OCI-LY1 (cell line): Measurements from ENCODE around the gene POU4F3.

ENCODE experiments used
- H2AFZ ChIP-seq: fragments of 200-600 bp; sonication (generic), shearing (Covaris generic); 2 replicates; pipeline ENCODE4 v1.6.0; 2014; ENCODE audit warnings: antibody characterized with exemption, mild to moderate bottlenecking, low read length
- H3F3A ChIP-seq: fragments of 200-600 bp; sonication (generic), shearing (Covaris generic); 2 replicates; pipeline ENCODE4 v1.6.0; 2014; ENCODE audit warnings: mild to moderate bottlenecking, antibody characterized with exemption, low read length, moderate library complexity; ENCODE audit not compliant: insufficient read depth
- H3K27ac ChIP-seq: fragments of 200-600 bp; sonication (generic); 2 replicates; pipeline ENCODE4 v1.5.1; 2014; ENCODE audit warnings: low read length, mixed run types, mild to moderate bottlenecking, low read depth; ENCODE audit not compliant: poor library complexity, severe bottlenecking
- H3K27me3 ChIP-seq: fragments of 200-600 bp; sonication (generic); 2 replicates; pipeline ENCODE4 v1.6.0; 2014; ENCODE audit warnings: antibody characterized with exemption, mild to moderate bottlenecking, low read length, moderate library complexity; ENCODE audit not compliant: insufficient read depth
- H3K36me3 ChIP-seq: fragments of 200-600 bp; sonication (generic); 2 replicates; pipeline ENCODE4 v1.6.1; 2014; ENCODE audit warnings: mild to moderate bottlenecking, antibody characterized with exemption, low read length, moderate library complexity, mixed read lengths; ENCODE audit not compliant: insufficient read depth
- H3K4me1 ChIP-seq: fragments of 200-600 bp; sonication (generic); 2 replicates; pipeline ENCODE4 v1.5.1; 2014; ENCODE audit warnings: mild to moderate bottlenecking, low read length, moderate library complexity; ENCODE audit not compliant: insufficient read depth, severe bottlenecking
- H3K4me2 ChIP-seq: fragments of 200-600 bp; sonication (generic), shearing (Covaris generic); 2 replicates; pipeline ENCODE4 v1.6.1; 2014; ENCODE audit warnings: low read length
- H3K4me3 ChIP-seq: fragments of 200-600 bp; sonication (generic); 2 replicates; pipeline ENCODE4 v1.5.1; 2014; ENCODE audit warnings: low read length, low read depth, mild to moderate bottlenecking, mixed read lengths; ENCODE audit not compliant: poor library complexity, severe bottlenecking
- H3K79me2 ChIP-seq: fragments of 200-600 bp; shearing (Covaris generic); 2 replicates; pipeline ENCODE4 v1.6.1; 2016; ENCODE audit warnings: mixed run types, low read length, mixed read lengths; ENCODE audit not compliant: insufficient read depth
- H3K9ac ChIP-seq: fragments of 200-600 bp; sonication (generic), shearing (Covaris generic); 2 replicates; pipeline ENCODE4 v1.6.1; 2014; ENCODE audit warnings: mild to moderate bottlenecking, low read length, mixed read lengths
- H3K9me2 ChIP-seq: fragments of 200-600 bp; sonication (generic), shearing (Covaris generic); 2 replicates; pipeline ENCODE4 v1.6.1; 2014; ENCODE audit warnings: low read depth, mild to moderate bottlenecking, low read length, mixed read lengths
- H3K9me3 ChIP-seq: fragments of 200-600 bp; shearing (Covaris generic); 2 replicates; pipeline ENCODE4 v1.6.1; 2014; ENCODE audit warnings: low read length, mixed read lengths
- H4K20me1 ChIP-seq: fragments of 200-600 bp; sonication (generic), shearing (Covaris generic); 2 replicates; pipeline ENCODE4 v1.6.0; 2016; ENCODE audit warnings: mild to moderate bottlenecking, low read length; ENCODE audit not compliant: insufficient read depth
- EZH2 ChIP-seq: fragments of 200-600 bp; sonication (generic), shearing (Covaris generic); IDR thresholded peaks from 2 replicates; pipeline ENCODE4 v1.8.0; 2017; ENCODE audit warnings: borderline replicate concordance, mixed run types, mild to moderate bottlenecking, antibody characterized with exemption, low read length, moderate library complexity, mixed read lengths
- TF ChIP-seq, protein P1 (sequence below): fragments of 200-600 bp; sonication (generic), shearing (Covaris generic); IDR thresholded peaks from 2 replicates; pipeline ENCODE4 v1.5.1; 2017; ENCODE audit warnings: mild to moderate bottlenecking, antibody characterized with exemption, low read length, moderate library complexity, mixed read lengths

Gene POU4F3

DNA sequence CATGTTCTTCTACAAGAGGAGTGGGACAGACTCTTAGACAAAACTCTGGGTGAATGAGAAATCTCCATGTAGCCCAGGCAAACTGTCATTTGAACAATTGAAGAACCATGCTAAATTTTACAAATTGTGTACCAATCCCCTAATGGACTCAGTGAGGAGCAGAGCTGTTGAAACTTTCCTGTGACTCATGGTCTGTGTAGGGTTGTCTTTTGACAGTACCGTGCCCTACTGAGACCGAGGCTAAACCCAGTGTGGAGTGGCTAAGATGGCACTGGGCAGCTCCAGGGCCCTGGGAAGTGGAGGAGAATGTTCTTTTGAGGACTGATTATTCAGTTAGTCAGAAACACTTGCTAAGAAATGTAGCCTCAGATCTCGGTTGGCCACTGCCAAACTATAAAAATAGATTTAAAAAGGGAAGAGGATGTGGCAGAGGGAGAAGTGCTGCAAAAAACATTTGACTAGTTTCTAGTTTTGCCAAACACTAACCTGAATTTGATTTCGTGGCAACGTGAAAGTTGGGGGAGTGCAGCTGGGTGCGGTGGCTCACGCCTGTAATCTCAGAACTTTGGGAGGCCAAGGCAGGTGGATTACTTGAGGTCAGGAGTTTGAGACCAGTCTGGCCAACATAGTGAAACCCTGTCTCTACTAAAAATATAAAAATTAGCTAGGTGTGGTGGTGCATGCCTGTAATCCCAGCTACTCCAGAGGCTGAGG, 24.7 kb downstream of the POU4F3 start:
- H3F3A ChIP-seq: no peaks in the 10 kb centered on the region
- H2AFZ ChIP-seq: no peak overlapping the region
- H3K27ac ChIP-seq: no peak overlapping the region
- TF ChIP-seq, protein P1, sequence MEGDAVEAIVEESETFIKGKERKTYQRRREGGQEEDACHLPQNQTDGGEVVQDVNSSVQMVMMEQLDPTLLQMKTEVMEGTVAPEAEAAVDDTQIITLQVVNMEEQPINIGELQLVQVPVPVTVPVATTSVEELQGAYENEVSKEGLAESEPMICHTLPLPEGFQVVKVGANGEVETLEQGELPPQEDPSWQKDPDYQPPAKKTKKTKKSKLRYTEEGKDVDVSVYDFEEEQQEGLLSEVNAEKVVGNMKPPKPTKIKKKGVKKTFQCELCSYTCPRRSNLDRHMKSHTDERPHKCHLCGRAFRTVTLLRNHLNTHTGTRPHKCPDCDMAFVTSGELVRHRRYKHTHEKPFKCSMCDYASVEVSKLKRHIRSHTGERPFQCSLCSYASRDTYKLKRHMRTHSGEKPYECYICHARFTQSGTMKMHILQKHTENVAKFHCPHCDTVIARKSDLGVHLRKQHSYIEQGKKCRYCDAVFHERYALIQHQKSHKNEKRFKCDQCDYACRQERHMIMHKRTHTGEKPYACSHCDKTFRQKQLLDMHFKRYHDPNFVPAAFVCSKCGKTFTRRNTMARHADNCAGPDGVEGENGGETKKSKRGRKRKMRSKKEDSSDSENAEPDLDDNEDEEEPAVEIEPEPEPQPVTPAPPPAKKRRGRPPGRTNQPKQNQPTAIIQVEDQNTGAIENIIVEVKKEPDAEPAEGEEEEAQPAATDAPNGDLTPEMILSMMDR: no peak
- no peak overlapping the region for H3K4me2 ChIP-seq
- H3K9me2 ChIP-seq: no peaks in the 10 kb centered on the region
- no peak overlapping the region for H3K4me3 ChIP-seq
- no peaks in the 10 kb centered on the region for H3K36me3 ChIP-seq
- H3K9me3 ChIP-seq: no peaks in the 10 kb centered on the region
- no peaks in the 10 kb centered on the region for H3K27me3 ChIP-seq
- no peak overlapping the region for H3K9ac ChIP-seq
- H3K79me2 ChIP-seq: no peaks in the 10 kb centered on the region
- no peaks in the 10 kb centered on the region for H3K4me1 ChIP-seq
- H4K20me1 ChIP-seq: no peaks in the 10 kb centered on the region

DNA sequence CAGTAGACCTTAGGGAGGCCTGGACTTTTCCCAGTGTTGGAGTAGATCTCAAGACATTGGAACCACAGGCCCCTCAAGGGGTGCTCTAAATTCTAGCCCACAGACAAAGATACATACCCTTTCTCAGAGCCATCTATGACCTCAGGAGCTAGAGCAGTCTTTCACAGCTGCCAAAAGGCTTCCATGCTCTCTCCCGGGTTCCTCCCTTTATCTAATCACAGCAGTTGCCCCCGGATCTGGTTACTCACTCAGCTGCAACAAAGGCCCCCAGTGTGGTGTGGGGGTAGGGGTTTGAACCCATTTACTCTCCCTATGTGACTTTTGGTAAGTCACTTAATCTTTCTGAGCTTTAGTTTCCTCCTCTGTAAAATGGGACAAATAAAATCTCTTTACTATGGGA, 27.0 kb downstream of the POU4F3 start:
- no peak for TF ChIP-seq EZH2
- TF ChIP-seq, protein P1: no peak
- no peaks in the 10 kb centered on the region for H3K4me1 ChIP-seq
- H3K79me2 ChIP-seq: no peaks in the 10 kb centered on the region
- no peaks in the 10 kb centered on the region for H3F3A ChIP-seq
- no peaks in the 10 kb centered on the region for H3K9me2 ChIP-seq
- H3K9ac ChIP-seq: no peak overlapping the region
- H3K4me2 ChIP-seq: no peak overlapping the region
- H3K9me3 ChIP-seq: no peaks in the 10 kb centered on the region
- H3K27ac ChIP-seq: no peak overlapping the region
- H3K27me3 ChIP-seq: no peaks in the 10 kb centered on the region
- no peak overlapping the region for H2AFZ ChIP-seq
- H3K36me3 ChIP-seq: no peaks in the 10 kb centered on the region
- no peak overlapping the region for H3K4me3 ChIP-seq
- H4K20me1 ChIP-seq: no peaks in the 10 kb centered on the region

DNA sequence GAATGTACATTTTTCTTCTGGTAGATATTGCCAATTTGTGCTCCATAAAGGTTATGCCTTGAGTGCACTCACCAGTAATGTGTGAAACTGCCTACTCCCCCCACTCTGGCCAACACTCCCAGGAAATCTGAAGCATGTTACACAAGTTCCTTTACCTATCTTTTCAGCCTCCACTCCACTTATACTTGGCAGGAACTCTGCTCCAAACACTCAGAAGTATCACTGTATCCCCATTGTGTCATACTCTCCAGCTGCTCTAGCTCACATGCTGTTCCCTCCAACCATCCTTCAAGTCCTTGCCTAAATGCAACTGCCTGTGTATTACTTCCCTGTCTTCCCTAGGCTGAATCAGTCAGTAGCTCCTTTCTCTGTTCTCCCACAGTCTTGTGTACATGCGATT, 28.3 kb downstream of the POU4F3 start:
- no peaks in the 10 kb centered on the region for H3K79me2 ChIP-seq
- H3K4me3 ChIP-seq: no peak overlapping the region
- H3K9me3 ChIP-seq: no peaks in the 10 kb centered on the region
- H2AFZ ChIP-seq: no peak overlapping the region
- no peak overlapping the region for H3K27ac ChIP-seq
- H4K20me1 ChIP-seq: no peaks in the 10 kb centered on the region
- H3K4me1 ChIP-seq: no peaks in the 10 kb centered on the region
- H3K9ac ChIP-seq: no peak overlapping the region
- no peaks in the 10 kb centered on the region for H3K36me3 ChIP-seq
- no peaks in the 10 kb centered on the region for H3K9me2 ChIP-seq
- no peaks in the 10 kb centered on the region for H3K27me3 ChIP-seq
- no peak overlapping the region for H3K4me2 ChIP-seq
- no peaks in the 10 kb centered on the region for H3F3A ChIP-seq
- TF ChIP-seq, protein P1: no peak
- no peak for TF ChIP-seq EZH2
